ENCODE measurements around the gene FKBP2. TPM values are rescaled to one million over a fixed set of nuclear protein-coding genes. Genes with fewer than 3 reads are reported as not detected.

Gene FKBP2
- total RNA-seq, 1 experiment from 2014 or later: 41.0 TPM

DNA sequence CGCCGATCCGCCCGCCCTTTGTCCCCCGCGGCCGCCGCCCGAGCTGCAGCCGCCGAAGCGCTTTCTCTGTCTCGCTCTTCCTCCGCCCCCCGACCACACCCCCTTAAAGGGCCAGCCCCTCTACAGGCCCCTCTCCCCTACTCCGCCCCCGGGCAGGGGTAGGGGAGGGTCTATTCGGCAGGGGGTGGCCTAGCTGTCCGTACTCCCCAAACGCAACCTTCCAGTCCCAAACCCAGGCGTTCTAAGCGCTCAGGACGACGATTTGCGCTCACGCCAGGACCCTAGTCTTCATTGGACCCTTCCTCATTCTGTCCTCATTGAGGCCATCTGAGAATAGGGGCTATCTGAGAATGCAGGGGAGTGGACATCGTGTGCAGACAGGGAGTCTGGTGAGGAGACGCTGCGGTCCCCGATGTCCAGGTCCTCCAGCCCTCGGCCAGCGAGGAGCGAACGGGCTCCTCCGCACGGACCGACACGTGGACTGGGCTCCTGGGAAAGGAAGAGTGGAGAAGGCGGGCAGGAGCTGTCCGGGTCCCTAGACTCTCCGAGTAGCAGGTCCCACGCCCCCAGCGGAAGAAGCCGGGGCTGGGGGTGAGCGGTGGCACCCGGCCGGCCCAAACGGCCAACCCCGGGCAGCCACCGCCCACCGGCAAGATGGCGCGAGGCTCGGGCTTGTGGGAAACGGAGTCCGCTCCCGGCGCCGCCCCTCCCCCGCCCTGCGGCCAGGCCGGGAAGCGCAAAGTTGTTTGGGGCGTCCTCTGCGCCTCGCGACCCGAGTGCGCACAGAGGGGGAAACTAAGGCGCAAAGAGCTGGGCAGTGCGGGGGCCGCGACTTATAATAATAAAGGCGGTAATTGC lies 6.2 kb downstream of the FKBP2 start, which contains the start of gene PPP1R14B:
Gene PPP1R14B, minus strand, starts transcription at position 73 of the 858 bp plus-strand sequence. CDS start 270 bp downstream, outside the sequence.
- H3K14ac ChIP-seq (ENCODE audit: insufficient read depth, low read length): peak within 1 kb of the TSS; percentile 37
- no peak within 1 kb of the TSS for H3T11ph ChIP-seq (ENCODE audit: low read length)
- peak within 1 kb of the TSS; percentile 59 for H3K9ac ChIP-seq (ENCODE audit: extremely low read depth, insufficient read length, low read length)
- H3K4me1 ChIP-seq (ENCODE audit: insufficient read depth, low read length): peaks cover 9% of the 10 kb centered on the region; the same call in 1 of the 2 replicates
- peaks cover 9% of the 10 kb centered on the region; the same call in 1 of the 2 replicates for H3K79me2 ChIP-seq (ENCODE audit: insufficient read depth, low read length)
- Mint-ChIP-seq H3K9me3 (no peaks in the 10 kb centered on the region; a peak in 1 of 5 replicates), H3K27ac (peak within 1 kb of the TSS; percentile 95 to 98 (median 96)), H3K27me3 (ENCODE audit: low read depth) (no peaks in the 10 kb centered on the region), H3K36me3 (ENCODE audit: insufficient read depth in 1 of 3, low read depth in 3 of 3) (peaks cover 12 to 22% (median 13%) of the 10 kb centered on the region in 3 experiments; a peak in 6 of 7 replicates), H3K4me1 (peaks cover 40 to 53% of the 10 kb centered on the region in 2 experiments), H3K4me3 (peak within 1 kb of the TSS; percentile 88 to 94)
- no peak within 1 kb of the TSS for H2AK5ac ChIP-seq (ENCODE audit: insufficient read length, low read length)
- H3K4ac ChIP-seq (ENCODE audit: low read depth, low read length): no peak within 1 kb of the TSS
- H2BK5ac ChIP-seq (ENCODE audit: insufficient read length, low read length): no peak within 1 kb of the TSS
- peak within 1 kb of the TSS; percentile 99 for H3K4me2 ChIP-seq (ENCODE audit: insufficient read depth, insufficient read length, low read length)
- H2BK12ac ChIP-seq (ENCODE audit: insufficient read length, low read depth, low read length): no peak within 1 kb of the TSS
- no peak within 1 kb of the TSS for H3K27ac ChIP-seq (ENCODE audit: insufficient read length, low read depth, low read length)
- H2AFZ ChIP-seq (ENCODE audit: low read length): peak within 1 kb of the TSS; percentile 43
- peak; percentile 95 for DNase-seq
- no peaks in the 10 kb centered on the region for H3K9me3 ChIP-seq (ENCODE audit: control insufficient read depth, low read depth, low read length)
- no CpG with 5 or more reads among the region's 74 CpGs for WGBS (ENCODE audit: extremely low coverage, insufficient read length, low lambda C conversion rate)
- no peak within 1 kb of the TSS for H4K91ac ChIP-seq (ENCODE audit: insufficient read length, low read depth, low read length)
- no peaks in the 10 kb centered on the region for H4K20me1 ChIP-seq (ENCODE audit: control insufficient read depth, insufficient read depth, insufficient read length)
- H2BK20ac ChIP-seq (ENCODE audit: low read depth, low read length, poor library complexity, severe bottlenecking): no peak within 1 kb of the TSS
- H2BK120ac ChIP-seq (ENCODE audit: low read depth, low read length, poor library complexity, severe bottlenecking): no peak within 1 kb of the TSS
- no peak within 1 kb of the TSS for H4K5ac ChIP-seq (ENCODE audit: insufficient read length, low read depth, low read length)
- H3K56ac ChIP-seq (ENCODE audit: insufficient read length, low read depth, low read length): no peak within 1 kb of the TSS
- H4K8ac ChIP-seq (replicated peaks; ENCODE audit: insufficient read length, low read depth, low read length): no peak within 1 kb of the TSS
- H3K23me2 ChIP-seq (ENCODE audit: insufficient read length, low read depth, low read length, poor library complexity, severe bottlenecking): peaks cover 28% of the 10 kb centered on the region
- H3K27me3 ChIP-seq (ENCODE audit: insufficient read depth, low read length): no peaks in the 10 kb centered on the region
- H2BK15ac ChIP-seq (ENCODE audit: low read depth, low read length): no peak within 1 kb of the TSS
- H3K18ac ChIP-seq (ENCODE audit: insufficient read length, low read depth, low read length): peak within 1 kb of the TSS; percentile 33
- H3K79me1 ChIP-seq (ENCODE audit: insufficient read depth, low read depth, low read length, poor library complexity, severe bottlenecking): peaks cover 3% of the 10 kb centered on the region
- TF ChIP-seq, protein P1, sequence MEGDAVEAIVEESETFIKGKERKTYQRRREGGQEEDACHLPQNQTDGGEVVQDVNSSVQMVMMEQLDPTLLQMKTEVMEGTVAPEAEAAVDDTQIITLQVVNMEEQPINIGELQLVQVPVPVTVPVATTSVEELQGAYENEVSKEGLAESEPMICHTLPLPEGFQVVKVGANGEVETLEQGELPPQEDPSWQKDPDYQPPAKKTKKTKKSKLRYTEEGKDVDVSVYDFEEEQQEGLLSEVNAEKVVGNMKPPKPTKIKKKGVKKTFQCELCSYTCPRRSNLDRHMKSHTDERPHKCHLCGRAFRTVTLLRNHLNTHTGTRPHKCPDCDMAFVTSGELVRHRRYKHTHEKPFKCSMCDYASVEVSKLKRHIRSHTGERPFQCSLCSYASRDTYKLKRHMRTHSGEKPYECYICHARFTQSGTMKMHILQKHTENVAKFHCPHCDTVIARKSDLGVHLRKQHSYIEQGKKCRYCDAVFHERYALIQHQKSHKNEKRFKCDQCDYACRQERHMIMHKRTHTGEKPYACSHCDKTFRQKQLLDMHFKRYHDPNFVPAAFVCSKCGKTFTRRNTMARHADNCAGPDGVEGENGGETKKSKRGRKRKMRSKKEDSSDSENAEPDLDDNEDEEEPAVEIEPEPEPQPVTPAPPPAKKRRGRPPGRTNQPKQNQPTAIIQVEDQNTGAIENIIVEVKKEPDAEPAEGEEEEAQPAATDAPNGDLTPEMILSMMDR (conservative IDR thresholded peaks at IDR 0.05): peak; percentile 39; the same call in 2 of the 3 replicates
- no peak within 1 kb of the TSS for H3K23ac ChIP-seq (ENCODE audit: insufficient read length, low read depth, low read length)
